HUDEP-2 (cell line): ENCODE measurements around the gene C14orf93.
"Not testable (repeated sequence)": the region's sequence is repeated elsewhere in the genome, so short reads cannot be mapped to it uniquely, and the experiment has no call there.

Experiments
- DNase-seq, 76 experiments: peaks; one replicate each; lab custom pipeline; 2025; ENCODE audit not compliant: unreplicated experiment in 76 of 76; lab: John Stamatoyannopoulos, UW

C14orf93 gene

DNA sequence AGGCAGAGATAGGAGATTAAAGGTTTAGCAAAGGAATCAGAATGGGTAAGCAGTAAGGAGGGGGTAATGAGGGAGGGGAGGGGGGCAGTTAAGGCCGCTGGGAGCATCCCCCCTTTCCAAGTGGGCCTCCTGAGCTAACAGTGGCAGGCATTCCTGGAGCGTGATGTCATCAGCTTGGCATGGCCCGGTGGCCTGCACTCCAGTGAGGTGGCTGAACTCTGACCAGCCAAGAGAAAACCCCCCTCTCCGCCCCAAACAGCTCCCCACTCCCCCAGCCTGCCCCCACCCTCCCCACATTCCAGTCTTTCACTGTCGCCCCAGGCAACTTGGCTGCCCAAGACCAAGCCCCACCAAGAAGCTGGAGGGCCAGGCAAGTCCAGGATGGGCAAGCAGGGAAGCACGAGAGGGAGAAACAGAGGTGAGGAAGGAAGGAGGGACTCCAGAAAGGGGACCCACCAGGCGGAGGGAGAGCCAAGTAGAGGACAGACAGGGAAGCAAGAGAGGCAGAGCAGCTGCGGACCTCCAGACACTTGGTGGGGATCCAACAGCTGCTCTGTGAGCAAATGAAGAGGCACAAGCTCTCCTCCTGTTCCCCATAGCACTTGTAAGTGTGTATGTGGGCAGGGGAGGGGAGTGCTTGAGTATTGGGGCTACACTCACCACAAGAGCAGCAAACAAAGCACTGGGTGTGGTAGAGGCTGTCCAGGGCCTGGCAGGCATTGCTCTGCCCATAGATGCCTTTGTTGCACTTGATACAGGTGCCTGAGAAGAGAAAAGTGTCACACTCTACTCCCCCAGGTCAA lies 32.1 kb downstream of the C14orf93 start:
- DNase-seq: no peak

DNA sequence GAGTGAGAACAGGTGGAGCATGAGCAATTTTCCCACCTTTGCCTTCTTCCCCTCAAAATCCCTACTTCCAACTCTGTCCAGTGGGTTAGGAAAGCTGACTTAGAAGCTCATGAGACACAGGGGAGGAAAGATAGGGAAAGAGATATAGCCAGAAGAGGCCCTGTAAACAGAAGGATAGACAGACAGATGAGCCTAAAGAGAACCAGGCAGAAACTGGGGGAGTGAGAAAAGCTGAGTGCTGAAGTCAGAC lies 32.6 kb downstream of the C14orf93 start:
- no peak for DNase-seq

GRCh38 chr14:22976620-22977433 lies 33.1 kb downstream of the C14orf93 start:
- DNase-seq: no peak

DNA sequence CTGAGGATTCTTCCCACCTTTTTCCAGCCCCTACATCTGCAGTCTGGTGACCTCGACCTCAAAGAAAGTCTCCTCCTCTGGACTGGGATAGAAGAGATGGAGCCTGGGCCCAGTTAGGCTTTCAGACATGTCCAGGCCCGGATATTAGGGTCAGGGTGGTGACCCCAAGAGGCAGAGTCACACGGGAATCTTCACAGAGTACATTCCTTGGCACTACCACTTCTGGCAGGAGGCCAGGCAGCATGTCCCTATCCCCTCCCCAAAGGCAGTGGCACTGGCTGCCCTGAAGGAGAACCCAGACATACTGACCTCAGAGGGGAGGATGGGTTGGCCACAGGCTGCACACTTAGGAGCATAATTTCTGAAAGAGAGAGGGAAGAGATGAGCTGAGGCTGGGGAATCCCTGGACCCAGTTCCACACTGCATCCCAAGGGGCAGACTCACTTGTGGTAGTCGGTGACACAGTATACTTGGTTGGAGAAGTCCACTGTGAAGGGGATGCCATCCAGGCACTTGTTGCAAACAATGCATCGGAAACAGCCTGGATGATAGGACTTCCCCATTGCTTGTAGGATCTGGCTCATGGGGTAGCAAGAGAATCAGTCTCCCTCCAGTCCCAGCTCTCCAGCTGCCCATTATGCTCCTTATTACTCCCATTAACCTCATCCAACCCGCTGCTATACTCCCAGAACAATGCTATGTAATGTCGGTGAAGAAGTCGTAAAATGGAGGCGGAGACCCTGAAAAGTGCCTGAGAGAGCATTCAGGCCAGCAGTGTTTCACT lies 35.2 kb downstream of the C14orf93 start:
- no peak for DNase-seq

- peak in 28 of 76 experiments; percentile 7 to 50 (median 26) for DNase-seq
Observed at GRCh38 chr14:22973217-22974032, 36.5 kb downstream of the C14orf93 start.

GRCh38 chr14:22972313-22972930 lies 37.5 kb downstream of the C14orf93 start:
- DNase-seq: no peak

DNA sequence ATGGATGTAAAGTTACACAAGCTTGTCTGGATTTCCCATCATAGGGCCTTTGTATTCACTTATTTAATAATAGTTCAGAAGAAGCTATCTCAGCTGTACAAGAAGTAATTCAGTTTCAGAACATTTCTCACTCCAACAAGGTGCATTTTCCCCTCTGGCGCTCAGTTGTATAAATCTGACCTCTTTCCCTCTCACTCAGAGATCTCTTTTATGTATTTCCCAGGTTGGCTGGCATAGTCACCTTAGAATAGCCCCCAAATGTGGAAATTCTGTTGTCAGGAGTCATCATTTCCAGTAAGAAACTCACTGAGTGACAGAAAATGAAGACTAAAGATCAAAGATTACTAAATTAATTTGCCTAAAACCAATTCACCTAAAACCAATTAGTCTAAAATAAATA lies 38.8 kb downstream of the C14orf93 start:
- DNase-seq: no peak

- no peak for DNase-seq
Observed at GRCh38 chr14:22966783-22967269, 43.1 kb downstream of the C14orf93 start.

DNA sequence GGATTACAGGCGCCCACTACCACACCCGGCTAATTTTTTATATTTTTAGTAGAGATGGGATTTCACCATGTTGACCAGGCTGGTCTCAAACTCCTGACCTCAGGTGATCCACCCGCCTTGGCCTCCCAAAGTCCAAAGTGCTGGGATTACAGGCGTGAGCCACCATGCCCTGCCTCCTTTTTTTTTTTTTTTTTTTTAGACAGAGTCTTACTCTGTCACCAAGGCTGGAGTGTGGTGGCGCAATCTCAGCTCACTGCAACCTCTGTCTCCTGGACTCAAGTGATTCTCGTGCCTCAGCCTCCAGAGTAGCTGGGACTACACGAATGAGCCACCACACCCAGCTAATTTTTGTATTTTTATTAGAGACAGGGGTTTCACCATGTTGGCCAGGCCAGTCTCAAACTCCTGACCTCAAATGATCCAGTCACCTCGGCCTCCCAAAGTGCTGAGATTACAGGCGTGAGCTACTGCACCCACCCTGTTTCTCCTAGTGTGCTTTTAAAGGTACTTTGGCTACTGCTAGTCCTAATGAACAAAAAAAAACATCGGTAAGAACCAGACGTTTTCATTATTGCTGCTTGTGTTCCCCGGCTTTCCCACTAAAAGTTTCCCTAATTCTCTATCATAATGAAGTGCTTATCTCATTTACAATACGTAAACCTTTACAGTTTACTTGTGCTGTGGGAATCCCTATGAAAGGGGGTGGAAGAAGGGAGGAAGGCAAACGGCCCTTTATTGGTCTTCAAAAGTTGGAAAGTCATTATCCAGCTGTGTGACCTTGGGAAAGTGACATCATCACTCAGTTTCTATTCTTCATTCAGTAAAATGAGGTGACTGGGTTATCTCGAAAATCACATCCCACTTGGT lies 43.8 kb downstream of the C14orf93 start:
- DNase-seq: not testable (repeated sequence)

DNA sequence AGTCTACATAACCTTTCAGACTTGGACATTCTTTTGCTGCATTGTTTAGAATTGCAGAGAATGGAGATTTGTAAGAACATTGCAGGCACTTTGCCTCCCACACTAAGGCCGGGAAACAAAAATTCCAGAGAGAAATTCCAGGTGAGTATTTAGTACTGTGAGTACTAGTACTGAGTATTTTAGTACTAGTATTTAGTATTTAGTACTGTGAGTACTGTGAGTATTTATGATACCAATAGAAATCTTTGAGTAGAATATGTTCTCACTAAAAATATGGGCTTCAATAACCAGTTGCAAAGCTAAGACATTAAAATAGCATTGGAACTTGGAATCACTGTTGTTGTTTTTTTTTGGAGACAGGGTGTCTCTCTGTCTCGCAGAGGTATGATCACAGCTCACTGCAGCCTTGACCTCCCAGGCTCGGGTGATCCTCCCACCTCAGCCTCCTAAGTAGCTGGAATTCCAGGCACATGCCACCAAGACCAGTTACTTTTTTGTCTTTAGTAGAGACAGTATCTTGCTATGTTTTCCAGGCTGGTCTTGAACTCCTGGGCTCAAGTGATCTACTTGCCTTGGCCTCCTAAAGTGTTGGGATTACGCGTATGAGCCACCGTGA lies 47.8 kb downstream of the C14orf93 start:
- DNase-seq: no peak

GRCh38 chr14:22955702-22956569 lies 54.0 kb downstream of the C14orf93 start:
- DNase-seq: peak in 3 of 76 experiments; percentile 8 to 48 (median 13)

DNA sequence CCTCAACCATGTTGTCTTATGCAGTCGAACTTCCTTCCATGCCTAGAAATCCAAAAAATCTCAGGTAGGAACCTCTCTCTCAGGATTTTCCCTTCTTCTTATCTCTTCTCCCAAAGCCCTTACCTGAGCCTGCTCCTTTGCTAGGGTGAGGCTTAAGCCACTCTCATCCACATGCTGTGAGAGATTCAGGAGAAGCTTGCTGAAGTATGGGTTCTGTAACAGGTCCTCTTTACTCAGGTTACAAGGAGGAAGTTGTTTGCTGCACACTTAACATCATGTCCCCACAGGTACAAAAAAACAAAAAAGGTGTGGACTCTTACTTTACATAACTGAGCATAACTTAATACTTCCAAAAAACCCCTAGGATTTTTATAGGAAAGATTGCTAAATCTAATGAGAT lies 57.5 kb downstream of the C14orf93 start:
- DNase-seq: no peak

GRCh38 chr14:22951795-22952194 lies 58.1 kb downstream of the C14orf93 start:
- not testable (repeated sequence) for DNase-seq

- DNase-seq: no peak
Observed at GRCh38 chr14:22945642-22946041, 64.3 kb downstream of the C14orf93 start.

DNA sequence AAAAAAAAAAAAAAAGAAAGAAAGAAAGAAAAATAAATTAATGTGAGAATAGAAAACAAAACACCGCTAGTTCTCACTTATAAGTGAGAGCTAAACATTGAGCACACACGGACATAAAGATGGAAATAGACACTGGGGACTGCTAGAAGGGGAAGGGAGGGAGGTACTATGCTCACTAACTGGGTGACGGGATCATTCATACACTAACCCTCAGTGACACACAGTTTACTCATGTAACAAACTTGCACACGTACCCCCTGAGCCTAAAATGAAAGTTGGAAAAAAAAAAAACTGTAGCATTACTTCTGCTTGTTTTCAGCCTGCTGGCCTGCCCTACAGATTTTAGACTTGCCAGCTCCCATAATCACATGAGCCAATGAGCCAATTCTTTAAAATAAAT lies 70.3 kb downstream of the C14orf93 start:
- DNase-seq: no peak
